Measurements from ENCODE around the gene F2. TPM values are rescaled to one million over a fixed set of nuclear protein-coding genes. Genes with fewer than 3 reads are reported as not detected.

The F2 gene
- total and polyA plus RNA-seq, 2 of the 13 experiments (the other 11 are each of a cell fraction or from before 2014, with no cell fraction given): 330 to 801 TPM

- TF ChIP-seq ZBED4 (CRISPR knock-in tag; IDR thresholded peaks at IDR 0.05; ENCODE audit: borderline replicate concordance): peak; percentile 68; the same call in 1 of the 2 replicates
- peak; percentile 77; the same call in 1 of the 2 replicates for TF ChIP-seq BRD4 (CRISPR knock-in tag; IDR thresholded peaks at IDR 0.05)
- peak; percentile 94 for TF ChIP-seq GATAD2A (CRISPR knock-in tag; IDR thresholded peaks at IDR 0.05)
- TF ChIP-seq RBM39 (IDR thresholded peaks at IDR 0.05; ENCODE audit: low read depth, low read length, poor library complexity, severe bottlenecking): peak; percentile 7
- TF ChIP-seq ZSCAN9 (CRISPR knock-in tag; IDR thresholded peaks at IDR 0.05; ENCODE audit: borderline replicate concordance): peak; percentile 85; the same call in 1 of the 2 replicates
- peak; percentile 96 for TF ChIP-seq ZMYM3 (CRISPR knock-in tag; IDR thresholded peaks at IDR 0.05)
- no peak for TF ChIP-seq ZSCAN22 (CRISPR knock-in tag; IDR thresholded peaks at IDR 0.05)
- no peak for TF ChIP-seq ZNF224 (CRISPR knock-in tag; IDR thresholded peaks at IDR 0.05)
- 0 out of 2 replicates have a peak, but pooled peaks have one; percentile 20 for TF ChIP-seq NFAT5 (CRISPR knock-in tag; IDR thresholded peaks at IDR 0.05)
- no peak for TF ChIP-seq LCORL (IDR thresholded peaks at IDR 0.05)
- peak; percentile 100 for TF ChIP-seq LCORL (CRISPR knock-in tag; IDR thresholded peaks at IDR 0.05)
- TF ChIP-seq CERS6 (CRISPR knock-in tag; IDR thresholded peaks at IDR 0.05): no peak
- TF ChIP-seq CENPBD1 (CRISPR knock-in tag; IDR thresholded peaks at IDR 0.05; ENCODE audit: borderline replicate concordance, low read depth): no peak
- peak; percentile 57; the same call in 1 of the 2 replicates for TF ChIP-seq ZNF639 (CRISPR knock-in tag; conservative IDR thresholded peaks at IDR 0.05)
- peak; percentile 77 for TF ChIP-seq NFIC (IDR thresholded peaks at IDR 0.05; ENCODE audit: low read length)
- peak; percentile 23; the same call in 1 of the 2 replicates for TF ChIP-seq DNMT3B (CRISPR knock-in tag; conservative IDR thresholded peaks at IDR 0.05)
Observed at GRCh38 chr11:46718155-46719019, 626 bp upstream of the F2 start (continued).
